GM20431 (cell line): Measurements from ENCODE around the gene RNF180.

Experiments
- in situ Hi-C: fragments of 300-500 bp; cut with MseI, MboI; formaldehyde crosslinking; loops from one replicate; pipeline ENCODE4 v1.15.0; 2020; ENCODE audit warnings: low sequenced_read_pairs; ENCODE audit not compliant: unreplicated experiment

The RNF180 gene

DNA sequence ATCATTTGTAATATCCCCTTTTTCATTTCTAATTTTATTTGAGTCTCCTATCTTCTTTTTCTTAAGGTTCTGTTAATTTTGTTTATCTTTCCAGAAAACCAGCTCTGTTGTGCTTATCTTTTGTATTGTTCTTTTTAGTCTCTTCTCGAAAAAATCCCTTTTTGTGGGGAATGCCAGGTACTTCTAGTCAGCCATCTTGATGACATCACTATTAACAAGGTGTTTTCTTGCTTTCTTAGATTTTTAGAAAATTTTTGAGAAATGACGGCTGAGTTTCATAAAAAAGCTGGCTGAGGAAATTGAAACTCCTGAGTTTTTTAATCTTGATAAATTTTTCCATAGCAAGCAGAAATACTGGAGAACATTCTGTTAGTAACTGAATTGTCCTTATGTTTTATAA lies 10.7 kb downstream of the RNF180 start:
- in situ Hi-C loops = no loop called here

DNA sequence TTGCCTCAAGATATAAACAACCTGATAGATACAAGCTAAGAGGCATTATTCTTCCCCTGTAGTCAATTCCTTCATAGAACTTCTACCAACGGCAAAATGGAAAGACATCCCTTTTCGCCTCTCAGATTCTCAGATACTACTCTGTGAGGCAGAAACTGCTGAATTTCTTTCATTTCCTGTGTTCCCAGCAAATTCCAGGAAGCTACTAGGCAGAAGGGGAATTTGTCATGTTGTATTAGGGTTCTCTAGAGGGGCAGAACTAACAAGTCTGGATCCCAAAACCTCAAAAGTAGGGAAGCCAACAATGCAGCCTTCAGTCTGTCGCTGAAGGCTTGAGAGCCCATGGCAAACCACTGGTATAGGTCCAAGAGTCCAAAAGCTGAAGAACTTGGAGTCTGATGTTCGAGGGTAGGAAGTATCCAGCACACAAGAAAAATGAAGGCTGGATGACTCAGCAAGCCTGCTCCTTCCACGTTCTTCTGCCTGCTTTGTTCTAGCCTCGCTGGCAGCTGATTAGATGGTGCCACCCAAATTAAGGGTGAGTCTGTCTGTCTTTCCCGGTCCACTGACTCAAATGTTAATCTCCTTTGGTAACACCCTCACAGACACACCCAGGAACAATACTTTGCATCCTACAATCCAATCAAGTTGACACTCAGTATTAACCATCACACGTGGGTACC lies 15.2 kb downstream of the RNF180 start:
- in situ Hi-C loops = no loop called here

- in situ Hi-C loops = no loop called here
Measured at GRCh38 chr5:64181440-64181839, 15.8 kb downstream of the RNF180 start.

DNA sequence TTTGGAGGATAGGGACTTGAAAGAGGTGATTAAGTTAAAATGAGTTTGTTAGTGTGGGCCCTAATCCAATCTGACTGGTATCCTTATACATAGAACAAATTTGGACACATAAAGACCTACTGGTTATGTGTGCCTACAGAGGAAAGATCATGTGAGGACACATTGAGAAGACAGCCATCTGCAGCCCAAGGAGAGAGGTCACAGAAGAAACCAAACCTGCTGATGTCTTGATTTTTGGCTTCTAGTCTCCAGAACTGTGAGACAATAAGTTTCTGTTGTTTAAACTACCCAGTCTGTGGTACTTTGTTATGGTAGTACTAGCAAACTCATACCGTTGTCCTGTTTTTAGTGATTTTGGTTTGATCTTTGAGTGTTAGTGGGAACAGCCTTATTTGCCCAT lies 18.3 kb downstream of the RNF180 start:
- in situ Hi-C loops = no loop called here

DNA sequence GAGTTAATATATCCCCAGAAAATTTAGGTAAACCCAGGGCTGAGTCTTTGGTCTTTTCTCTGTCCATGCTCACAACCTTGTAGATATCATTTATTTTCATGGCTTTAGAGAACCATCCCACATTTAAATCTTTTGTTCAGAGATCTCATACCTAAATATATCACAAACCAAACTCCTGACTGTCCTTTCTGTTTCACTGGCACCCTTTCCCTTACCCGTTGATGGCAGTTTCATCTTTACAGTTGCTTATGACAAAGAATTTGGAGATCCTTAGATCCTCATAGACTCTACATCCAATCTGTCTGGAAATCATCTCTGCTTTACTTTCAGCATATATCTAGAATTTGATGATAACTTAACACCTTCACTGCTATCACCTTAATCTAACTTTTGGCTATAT lies 19.2 kb downstream of the RNF180 start:
- in situ Hi-C loops = no loop called here

DNA sequence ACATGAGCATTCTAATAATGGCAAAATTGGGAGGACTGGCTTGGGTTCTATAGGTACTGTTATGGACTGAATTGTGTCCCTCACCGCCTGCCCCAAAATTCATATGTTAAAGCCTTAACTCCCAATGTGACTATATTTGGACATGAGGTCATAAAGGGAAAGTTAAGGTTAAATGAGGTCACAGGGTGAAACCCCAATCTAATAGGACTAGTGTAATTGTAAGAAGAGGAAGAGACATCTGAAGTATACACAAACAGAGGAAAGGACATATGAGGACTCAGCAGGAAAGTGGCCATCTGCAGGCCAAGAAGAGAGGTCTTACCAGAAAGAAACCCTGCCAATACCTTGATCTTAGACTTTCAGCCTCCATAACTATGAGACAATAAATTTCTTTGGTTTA lies 23.1 kb downstream of the RNF180 start:
- in situ Hi-C loops = no loop called here

GRCh38 chr5:64190562-64191306 lies 25.1 kb downstream of the RNF180 start:
- in situ Hi-C loops = no loop called here

DNA sequence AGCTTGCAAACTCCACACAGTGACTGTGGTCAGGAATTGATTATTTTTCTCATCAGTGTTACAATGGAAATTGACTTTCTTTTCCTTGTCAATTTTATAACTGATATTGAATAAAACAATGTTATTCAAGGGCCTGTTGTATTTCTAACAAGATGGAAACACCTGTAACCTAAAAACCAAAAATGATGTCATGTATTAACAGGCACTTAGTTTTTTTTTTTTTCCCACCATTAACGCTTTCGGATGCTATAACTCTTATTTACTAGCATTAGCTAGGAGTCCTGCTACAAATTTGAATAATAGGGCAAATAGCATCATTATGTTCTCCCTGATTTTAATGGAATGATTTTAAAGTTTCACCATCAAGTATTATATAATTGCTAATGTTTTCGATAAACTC lies 30.3 kb downstream of the RNF180 start:
- in situ Hi-C loops = no loop called here

- in situ Hi-C loops = no loop called here
Measured at GRCh38 chr5:64199425-64199824, 33.8 kb downstream of the RNF180 start.

DNA sequence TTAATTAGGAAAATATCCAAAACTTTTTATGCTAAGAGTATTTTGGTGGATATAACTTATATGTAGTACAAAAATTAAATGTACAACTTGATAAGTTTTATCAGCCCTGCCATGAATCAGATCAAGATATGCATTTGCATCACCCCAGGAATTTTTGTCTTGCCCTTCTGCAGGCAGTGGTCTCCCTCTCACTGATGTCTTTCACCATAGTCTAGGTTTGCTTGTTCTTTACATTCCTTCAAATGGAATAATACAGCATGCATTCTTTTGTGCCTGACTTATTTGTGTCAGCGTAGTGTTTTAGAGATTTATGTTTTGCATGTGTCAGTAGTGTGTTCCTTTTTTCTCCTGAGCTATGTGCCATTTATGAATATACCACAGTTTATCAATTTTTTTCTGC lies 36.4 kb downstream of the RNF180 start:
- in situ Hi-C loops = no loop called here

GRCh38 chr5:64206653-64207052 lies 41.0 kb downstream of the RNF180 start:
- in situ Hi-C loops = no loop called here

DNA sequence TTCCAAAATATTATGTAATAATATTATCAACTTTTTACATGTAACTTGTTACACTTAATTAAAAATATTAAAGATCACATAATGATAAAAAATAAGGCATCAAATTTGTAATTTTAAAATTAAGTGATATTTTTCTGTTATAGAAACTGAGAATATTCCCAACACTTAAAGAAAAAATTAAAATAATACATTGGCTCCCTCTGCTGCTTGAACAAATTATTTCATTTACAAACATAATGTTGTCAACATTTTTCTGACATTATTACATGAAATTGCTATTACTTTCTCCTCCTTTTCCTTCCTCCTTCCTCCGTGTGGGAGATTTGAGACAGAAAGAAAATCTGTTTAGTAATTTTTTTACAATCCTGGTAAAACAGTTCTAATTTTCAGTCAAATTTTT lies 42.3 kb downstream of the RNF180 start:
- in situ Hi-C loops = no loop called here

DNA sequence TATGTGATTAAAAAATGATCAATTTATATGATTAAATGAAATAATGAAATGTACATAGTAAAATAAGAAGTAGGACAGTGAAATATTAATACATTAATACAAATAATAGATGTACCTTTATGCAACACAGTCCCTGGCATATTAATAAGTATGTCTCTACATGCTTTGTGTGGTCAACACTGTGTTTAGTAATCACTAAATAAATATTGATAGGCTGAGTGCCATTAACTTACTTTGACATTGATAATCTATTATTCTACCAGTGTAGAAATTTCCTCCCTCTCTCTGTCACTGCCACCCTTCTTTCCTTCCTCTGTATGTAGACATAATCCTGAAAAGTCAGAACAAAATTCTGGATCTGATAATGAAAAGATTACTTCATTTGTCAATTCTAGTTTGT lies 43.7 kb downstream of the RNF180 start:
- in situ Hi-C loops = no loop called here

GRCh38 chr5:64210866-64211265 lies 45.2 kb downstream of the RNF180 start:
- in situ Hi-C loops = no loop called here

GRCh38 chr5:64213011-64213410 lies 47.4 kb downstream of the RNF180 start:
- in situ Hi-C loops = no loop called here

- in situ Hi-C loops = no loop called here
Measured at GRCh38 chr5:64213531-64213930, 47.9 kb downstream of the RNF180 start.

DNA sequence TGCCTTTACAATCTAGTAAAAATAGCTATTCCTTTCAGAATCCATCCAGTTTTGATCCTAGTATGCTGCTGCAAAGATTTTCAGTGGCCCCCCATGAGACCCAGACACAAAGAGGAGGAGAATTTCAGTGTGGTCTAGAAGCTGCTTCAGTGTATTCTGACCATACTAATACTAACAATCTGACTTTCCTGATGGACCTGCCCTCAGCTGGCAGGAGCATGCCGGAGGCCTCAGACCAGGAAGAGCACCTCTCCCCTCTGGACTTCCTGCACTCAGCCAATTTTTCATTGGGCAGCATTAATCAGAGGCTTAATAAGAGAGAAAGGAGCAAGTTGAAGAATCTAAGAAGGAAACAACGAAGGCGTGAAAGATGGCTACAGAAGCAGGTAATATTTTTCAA lies 48.5 kb downstream of the RNF180 start:
- in situ Hi-C loops = no loop called here

DNA sequence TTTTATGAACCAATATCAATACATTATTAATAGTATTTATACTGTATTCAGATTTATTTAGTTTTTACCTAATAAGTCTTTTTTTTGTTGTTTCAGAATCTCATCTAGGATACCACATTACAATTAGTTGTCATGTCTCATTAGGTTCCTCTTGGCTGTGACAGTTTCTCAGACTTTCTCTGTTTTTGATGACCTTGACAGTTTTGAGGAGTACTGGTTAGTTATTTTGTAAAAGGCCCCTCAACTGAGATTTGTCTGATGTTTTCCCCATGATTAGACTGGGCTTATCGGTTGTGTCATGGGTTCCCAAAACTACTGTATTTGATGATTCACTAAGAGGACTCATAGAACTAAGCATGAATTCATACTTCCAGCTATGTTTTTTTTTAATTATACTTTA lies 56.3 kb downstream of the RNF180 start:
- in situ Hi-C loops = no loop called here

DNA sequence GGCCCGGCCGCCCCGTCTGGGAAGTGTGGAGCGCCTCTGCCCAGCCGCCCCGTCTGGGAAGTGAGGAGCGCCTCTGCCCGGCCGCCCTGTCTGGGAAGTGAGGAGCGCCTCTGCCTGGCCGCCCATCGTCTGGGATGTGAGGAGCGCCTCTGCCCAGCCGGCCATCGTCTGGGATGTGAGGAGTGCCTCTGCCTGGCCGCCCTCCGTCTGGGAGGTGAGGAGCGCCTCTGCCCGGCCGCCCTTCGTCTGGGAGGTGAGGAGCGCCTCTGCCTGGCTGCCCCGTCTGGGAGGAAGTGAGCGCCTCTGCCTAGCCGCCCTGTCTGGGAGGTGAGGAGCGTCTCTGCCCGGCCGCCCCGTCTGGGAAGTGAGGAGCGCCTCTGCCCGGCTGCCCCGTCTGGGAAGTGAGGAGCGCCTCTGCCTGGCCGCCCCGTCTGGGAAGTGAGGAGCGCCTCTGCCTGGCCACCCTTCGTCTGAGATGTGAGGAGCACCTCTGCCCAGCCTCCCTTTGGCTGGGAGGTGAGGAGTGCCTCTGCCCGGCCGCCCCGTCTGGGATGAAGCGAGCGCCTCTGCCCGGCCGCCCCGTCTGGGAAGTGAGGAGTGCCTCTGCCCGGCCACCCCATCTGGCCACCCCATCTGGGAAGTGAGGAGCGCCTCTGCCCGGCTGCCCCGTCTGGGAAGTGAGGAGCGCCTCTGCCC lies 59.8 kb downstream of the RNF180 start:
- in situ Hi-C loops = loop anchor here (25.0 kb wide), 1 partner anchor 562 kb away; no protein-coding TSS in a partner anchor

DNA sequence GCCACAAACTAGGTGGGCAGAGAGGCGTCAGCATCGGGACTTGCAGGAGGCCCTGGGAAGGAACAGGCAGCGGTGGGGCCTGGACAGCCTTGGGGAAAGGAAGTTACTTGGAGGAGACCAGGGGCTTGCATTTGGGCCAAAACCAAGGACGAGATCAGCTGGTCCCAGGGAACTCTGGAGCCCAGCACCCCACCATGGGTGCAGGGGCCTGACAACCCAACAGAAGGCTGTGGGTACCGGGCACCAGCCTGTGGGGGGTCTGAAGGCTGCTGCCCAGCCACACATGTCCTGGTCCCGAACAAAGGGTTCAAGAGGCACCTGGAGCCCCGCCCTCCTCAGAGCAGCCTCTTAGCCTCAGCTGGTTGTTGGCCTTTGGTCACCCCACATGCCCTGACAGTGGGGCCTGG lies 61.5 kb downstream of the RNF180 start:
- in situ Hi-C loops = loop anchor here (25.0 kb wide), 1 partner anchor 560 kb away; no protein-coding TSS in a partner anchor

DNA sequence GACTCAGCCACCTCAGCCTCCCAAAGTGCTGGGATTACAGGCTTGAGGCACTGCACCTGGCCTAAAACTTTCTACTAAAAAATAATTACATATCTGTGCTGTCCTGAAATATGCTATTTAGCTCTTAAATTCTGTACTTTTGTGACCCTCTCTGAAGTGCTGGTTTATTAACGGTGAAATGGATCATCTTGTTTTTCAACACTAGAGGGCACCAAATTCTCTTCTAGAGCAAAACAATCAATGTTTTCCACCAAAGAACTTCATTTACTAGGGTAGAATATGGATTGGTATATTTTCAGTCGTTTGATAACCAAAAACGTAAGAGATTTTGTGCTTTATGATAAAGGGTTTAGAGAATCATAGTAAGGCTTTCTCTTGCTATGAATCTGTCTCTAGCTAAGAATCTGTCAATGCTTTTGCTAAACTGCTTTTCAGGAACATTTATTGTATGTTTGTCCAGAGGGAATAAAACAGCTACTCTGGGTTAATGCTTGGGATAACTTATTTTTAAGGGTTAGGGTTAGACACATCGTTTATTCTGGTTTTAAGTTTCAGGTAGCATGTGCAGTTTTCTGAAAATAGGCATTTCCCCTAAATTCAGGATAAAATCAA lies 63.6 kb downstream of the RNF180 start:
- in situ Hi-C loops = loop anchor here (25.0 kb wide), 1 partner anchor 558 kb away; no protein-coding TSS in a partner anchor
